ENCODE results near the gene PAX5.

The PAX5 gene

GRCh38 chr9:36987409-36987808 lies 46.7 kb downstream of the PAX5 start:
- no peak for DNase-seq (ENCODE audit: low read depth)

- DNase-seq (ENCODE audit: low read depth), result no peak
Measured at GRCh38 chr9:36986468-36987408, 47.3 kb downstream of the PAX5 start.

- DNase-seq (ENCODE audit: low read depth), result no peak
Measured at GRCh38 chr9:36985769-36986467, 48.1 kb downstream of the PAX5 start.

- DNase-seq (ENCODE audit: low read depth), result no peak
Measured at GRCh38 chr9:36985061-36985768, 48.9 kb downstream of the PAX5 start.

GRCh38 chr9:36980148-36980974 lies 53.7 kb downstream of the PAX5 start:
- no peak for DNase-seq (ENCODE audit: low read depth)

GRCh38 chr9:36976371-36977030 lies 57.6 kb downstream of the PAX5 start:
- DNase-seq (ENCODE audit: low read depth), result no peak

- DNase-seq (ENCODE audit: low read depth), result no peak
Measured at GRCh38 chr9:36974731-36975130, 59.3 kb downstream of the PAX5 start.

GRCh38 chr9:36971935-36972488 lies 62.1 kb downstream of the PAX5 start:
- no peak for DNase-seq (ENCODE audit: low read depth)

GRCh38 chr9:36970007-36970888 lies 63.8 kb downstream of the PAX5 start:
- DNase-seq (ENCODE audit: low read depth), result no peak

GRCh38 chr9:36969216-36969771 lies 64.8 kb downstream of the PAX5 start:
- no peak for DNase-seq (ENCODE audit: low read depth)

- no peak for DNase-seq (ENCODE audit: low read depth)
Measured at GRCh38 chr9:36968574-36969215, 65.4 kb downstream of the PAX5 start.

GRCh38 chr9:36967997-36968396 lies 66.1 kb downstream of the PAX5 start:
- DNase-seq (ENCODE audit: low read depth), result no peak

GRCh38 chr9:36966371-36967097 lies 67.5 kb downstream of the PAX5 start:
- no peak for DNase-seq (ENCODE audit: low read depth)

GRCh38 chr9:36964791-36965190 lies 69.3 kb downstream of the PAX5 start:
- no peak for DNase-seq (ENCODE audit: low read depth)

- DNase-seq (ENCODE audit: low read depth), result no peak
Measured at GRCh38 chr9:36963346-36963745, 70.7 kb downstream of the PAX5 start.

- no peak for DNase-seq (ENCODE audit: low read depth)
Measured at GRCh38 chr9:36962691-36963090, 71.4 kb downstream of the PAX5 start.

- DNase-seq (ENCODE audit: low read depth), result no peak
Measured at GRCh38 chr9:36961561-36962325, 72.3 kb downstream of the PAX5 start.

GRCh38 chr9:36961051-36961450 lies 73.0 kb downstream of the PAX5 start:
- DNase-seq (ENCODE audit: low read depth), result no peak

Data from HS-27A (cell line).